Suprapubic skin (tissue), 4 donors: Measurements from ENCODE around the gene UBR3.

Experiments
- CTCF ChIP-seq, 2 donors: fragments of 200-600 bp in 1 of 2; fragments of 450-650 bp in 1 of 2; sonication (generic) in 1 of 2; IDR thresholded peaks; one replicate each; pipeline ENCODE4 v1.5.1; 2016 to 2019; ENCODE audit warnings: antibody characterized with exemption in 2 of 2, mild to moderate bottlenecking in 1 of 2, moderate library complexity in 1 of 2
- EP300 ChIP-seq: sonication (generic); formaldehyde crosslinking; IDR thresholded peaks from one replicate; pipeline ENCODE4 v1.6.1; 2017; ENCODE audit warnings: antibody characterized with exemption
- POLR2AphosphoS5 ChIP-seq, 3 donors: sonication (generic); formaldehyde crosslinking; IDR thresholded peaks; one replicate each; pipeline ENCODE4 v1.6.1; 2017; ENCODE audit warnings: antibody characterized with exemption in 3 of 3

GRCh38 chr2:169891593-169892298, 64.5 kb downstream of the UBR3 start:
- TF ChIP-seq POLR2AphosphoS5 (IDR thresholded peaks at IDR 0.05) (no peak), CTCF (IDR thresholded peaks at IDR 0.05) (no peak), EP300 (no peak)
